Measurements from ENCODE around the gene DPF3.

GRCh38 chr14:72632727-72633126, 261.2 kb downstream of the DPF3 start:
- TF ChIP-seq, protein P1, sequence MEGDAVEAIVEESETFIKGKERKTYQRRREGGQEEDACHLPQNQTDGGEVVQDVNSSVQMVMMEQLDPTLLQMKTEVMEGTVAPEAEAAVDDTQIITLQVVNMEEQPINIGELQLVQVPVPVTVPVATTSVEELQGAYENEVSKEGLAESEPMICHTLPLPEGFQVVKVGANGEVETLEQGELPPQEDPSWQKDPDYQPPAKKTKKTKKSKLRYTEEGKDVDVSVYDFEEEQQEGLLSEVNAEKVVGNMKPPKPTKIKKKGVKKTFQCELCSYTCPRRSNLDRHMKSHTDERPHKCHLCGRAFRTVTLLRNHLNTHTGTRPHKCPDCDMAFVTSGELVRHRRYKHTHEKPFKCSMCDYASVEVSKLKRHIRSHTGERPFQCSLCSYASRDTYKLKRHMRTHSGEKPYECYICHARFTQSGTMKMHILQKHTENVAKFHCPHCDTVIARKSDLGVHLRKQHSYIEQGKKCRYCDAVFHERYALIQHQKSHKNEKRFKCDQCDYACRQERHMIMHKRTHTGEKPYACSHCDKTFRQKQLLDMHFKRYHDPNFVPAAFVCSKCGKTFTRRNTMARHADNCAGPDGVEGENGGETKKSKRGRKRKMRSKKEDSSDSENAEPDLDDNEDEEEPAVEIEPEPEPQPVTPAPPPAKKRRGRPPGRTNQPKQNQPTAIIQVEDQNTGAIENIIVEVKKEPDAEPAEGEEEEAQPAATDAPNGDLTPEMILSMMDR (IDR thresholded peaks at IDR 0.05), result no peak
- TF ChIP-seq POLR2AphosphoS5 (IDR thresholded peaks at IDR 0.05), result no peak
